ENCODE measurements around the gene PCDHA11. TPM values are rescaled to one million over a fixed set of nuclear protein-coding genes. Genes with fewer than 3 reads are reported as not detected.

Gene PCDHA11
- total and polyA plus RNA-seq, 2 experiments from 2014 or later, result 11.6 to 26.5 TPM

GRCh38 chr5:140822281-140822629, 46.5 kb upstream of the PCDHA11 start:
- no peak for TF ChIP-seq EZH2 (IDR thresholded peaks at IDR 0.05; ENCODE audit: low read depth, unreplicated experiment)
- TF ChIP-seq ZNF114 (CRISPR knock-in tag; IDR thresholded peaks at IDR 0.05), result no peak
- no peak for TF ChIP-seq NANOG (IDR thresholded peaks at IDR 0.05; ENCODE audit: borderline replicate concordance)
- TF ChIP-seq STAT1 (IDR thresholded peaks at IDR 0.05; ENCODE audit: unreplicated experiment), result no peak
- TF ChIP-seq ETS1 (IDR thresholded peaks at IDR 0.05), result no peak
- TF ChIP-seq POLR2AphosphoS5 (IDR thresholded peaks at IDR 0.05; ENCODE audit: low read depth), result no peak
- no peak for TF ChIP-seq JUNB (IDR thresholded peaks at IDR 0.05; ENCODE audit: unreplicated experiment)
- TF ChIP-seq CTCF (conservative IDR thresholded peaks at IDR 0.05; ENCODE audit: low read depth in 2 of 2), result no peak; a peak in 1 of 4 replicates
- TF ChIP-seq ZNF331 (CRISPR knock-in tag; IDR thresholded peaks at IDR 0.05; ENCODE audit: low read depth), result no peak
- TF ChIP-seq REST (IDR thresholded peaks at IDR 0.05; ENCODE audit: unreplicated experiment), result no peak
- no peak for TF ChIP-seq EZH2phosphoT487 (IDR thresholded peaks at IDR 0.05; ENCODE audit: unreplicated experiment)
- TF ChIP-seq CREB1 (CRISPR knock-in tag; IDR thresholded peaks at IDR 0.05; ENCODE audit: low read depth), result no peak
- TF ChIP-seq ZNF462 (CRISPR knock-in tag; IDR thresholded peaks at IDR 0.05), result no peak
- Histone ChIP-seq H3K4me1 (ENCODE audit: insufficient read depth) (no peaks in the 10 kb centered on the region), H3K36me3 (ENCODE audit: insufficient read depth) (no peaks in the 10 kb centered on the region), H3K79me2 (replicated peaks; ENCODE audit: insufficient read depth) (no peaks in the 10 kb centered on the region), H3K27ac (ENCODE audit: low read depth) (no peak overlapping the region), H3K27me3 (ENCODE audit: insufficient read depth) (no peaks in the 10 kb centered on the region), H4K20me1 (replicated peaks; ENCODE audit: insufficient read depth) (no peaks in the 10 kb centered on the region), H2AFZ (no peak overlapping the region), H3K4me2 (no peak overlapping the region), H3F3A (replicated peaks; ENCODE audit: low read depth) (no peaks in the 10 kb centered on the region), H3K9me2 (ENCODE audit: insufficient read depth) (no peaks in the 10 kb centered on the region), H3K4me3 (no peak overlapping the region)
- no peak overlapping the region; the same call in 2 of the 3 replicates for H3K4me3 Mint-ChIP-seq
- no peak for ATAC-seq
- H3K27ac Mint-ChIP-seq, result no peak overlapping the region
- H3K36me3 Mint-ChIP-seq (ENCODE audit: low read depth), result peaks cover 11% of the 10 kb centered on the region
- no peaks in the 10 kb centered on the region; the same call in 2 of the 3 replicates for H3K4me1 Mint-ChIP-seq
- no peak for DNase-seq (ENCODE audit: low spot score)
- peaks cover 3% of the 10 kb centered on the region; the same call in 1 of the 3 replicates for H3K9me3 Mint-ChIP-seq
- no peaks in the 10 kb centered on the region for H3K27me3 Mint-ChIP-seq (ENCODE audit: insufficient read depth, low read depth, poor library complexity)

All from GM23338 (cell line).